ENCODE data around the gene CDX1.

The CDX1 gene

DNA sequence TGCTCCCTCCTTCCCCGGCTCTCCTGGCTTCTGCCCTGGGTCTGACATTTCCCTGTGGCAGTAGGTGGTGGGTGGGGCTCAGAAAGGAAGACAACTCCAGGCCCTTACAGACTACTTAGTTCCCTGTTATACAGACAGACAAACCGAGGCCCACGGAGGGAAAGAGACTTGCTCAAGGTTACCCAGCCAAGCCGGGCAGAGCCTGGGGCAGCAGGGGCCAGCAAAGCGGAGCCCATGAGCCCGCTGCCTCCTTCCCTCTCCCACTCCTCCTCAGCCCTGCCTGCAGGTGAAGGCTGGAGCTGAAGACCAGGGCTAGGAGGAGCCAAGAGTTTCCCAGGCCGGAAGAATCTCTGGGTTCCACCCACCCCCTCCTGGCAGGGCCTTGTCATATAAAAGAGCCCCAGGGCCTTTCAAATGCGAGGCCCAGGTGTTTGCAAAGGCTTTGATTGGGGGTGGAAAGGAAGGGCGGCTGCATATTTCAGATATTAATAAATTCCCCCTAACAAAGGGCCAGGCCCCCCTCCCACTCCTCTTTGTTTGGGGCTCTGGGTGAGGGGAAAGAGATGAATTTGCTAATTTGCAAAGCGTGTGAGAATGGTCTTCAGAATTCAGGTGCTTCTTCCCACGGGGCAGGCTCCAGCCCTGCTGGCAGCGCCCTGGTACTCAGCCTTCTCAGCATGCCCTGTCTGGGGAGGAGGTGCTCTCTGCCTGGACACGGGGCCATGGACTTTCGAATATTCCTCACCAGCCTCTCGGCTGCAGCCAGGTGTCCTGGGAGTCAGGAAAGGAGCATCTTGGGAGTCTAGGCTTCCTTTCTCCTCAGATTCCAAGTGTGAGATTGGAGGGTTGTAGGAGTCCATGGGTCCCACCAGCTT is 44.8 kb downstream of the CDX1 start:
- H3K9ac ChIP-seq (ENCODE audit: low read depth in 1 of 2, low read length in 2 of 2): peak overlapping the region; percentile 44 to 72
- peak overlapping the region; percentile 84 to 88 for H3K27ac ChIP-seq (ENCODE audit: low read depth in 2 of 2, low read length in 2 of 2)
- H3K27me3 ChIP-seq (ENCODE audit: control insufficient read depth in 2 of 2, insufficient read depth in 2 of 2, low read length in 2 of 2): no peaks in the 10 kb centered on the region
- peaks cover 49 to 63% of the 10 kb centered on the region in 2 donors for H3K4me1 ChIP-seq (ENCODE audit: control insufficient read depth in 2 of 2, insufficient read depth in 2 of 2, low read length in 2 of 2)
- no peaks in the 10 kb centered on the region for H3K36me3 ChIP-seq (ENCODE audit: control insufficient read depth in 2 of 2, insufficient read depth in 2 of 2, low read length in 2 of 2)
- peak overlapping the region in 1 of 2 donors; percentile 7 for H3K4me3 ChIP-seq (ENCODE audit: low read length in 2 of 2)
- H3K9me3 ChIP-seq (ENCODE audit: control insufficient read depth in 2 of 2, low read length in 2 of 2): no peaks in the 10 kb centered on the region

DNA sequence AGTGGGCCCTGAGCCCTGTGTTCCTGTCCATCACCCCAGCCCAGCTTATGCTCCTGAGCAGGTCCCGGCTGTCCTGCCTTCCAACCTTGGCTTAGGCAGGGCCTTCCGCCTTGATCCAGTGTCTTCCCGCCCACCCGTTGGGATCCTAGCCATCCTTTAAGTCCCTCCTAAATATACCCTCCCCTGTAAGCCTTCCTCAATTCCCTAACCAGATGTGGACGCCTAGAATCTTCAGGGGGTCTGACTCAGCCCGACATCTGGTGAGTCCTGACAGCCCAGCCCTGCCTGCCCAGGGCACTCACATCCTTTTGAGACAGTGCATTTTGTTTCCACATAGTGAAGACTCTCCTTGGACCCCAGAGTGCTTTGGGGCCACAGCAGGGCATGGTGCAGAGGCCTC is 47.0 kb downstream of the CDX1 start:
- no peak overlapping the region for H3K4me3 ChIP-seq (ENCODE audit: low read length in 2 of 2)
- no peaks in the 10 kb centered on the region for H3K9me3 ChIP-seq (ENCODE audit: control insufficient read depth in 2 of 2, low read length in 2 of 2)
- peaks cover 0 to 5% of the 10 kb centered on the region in 2 donors for H3K27me3 ChIP-seq (ENCODE audit: control insufficient read depth in 2 of 2, insufficient read depth in 2 of 2, low read length in 2 of 2)
- H3K4me1 ChIP-seq (ENCODE audit: control insufficient read depth in 2 of 2, insufficient read depth in 2 of 2, low read length in 2 of 2): peaks cover 65 to 76% of the 10 kb centered on the region in 2 donors
- no peak overlapping the region for H3K27ac ChIP-seq (ENCODE audit: low read depth in 2 of 2, low read length in 2 of 2)
- no peak overlapping the region for H3K9ac ChIP-seq (ENCODE audit: low read depth in 1 of 2, low read length in 2 of 2)
- no peaks in the 10 kb centered on the region for H3K36me3 ChIP-seq (ENCODE audit: control insufficient read depth in 2 of 2, insufficient read depth in 2 of 2, low read length in 2 of 2)

DNA sequence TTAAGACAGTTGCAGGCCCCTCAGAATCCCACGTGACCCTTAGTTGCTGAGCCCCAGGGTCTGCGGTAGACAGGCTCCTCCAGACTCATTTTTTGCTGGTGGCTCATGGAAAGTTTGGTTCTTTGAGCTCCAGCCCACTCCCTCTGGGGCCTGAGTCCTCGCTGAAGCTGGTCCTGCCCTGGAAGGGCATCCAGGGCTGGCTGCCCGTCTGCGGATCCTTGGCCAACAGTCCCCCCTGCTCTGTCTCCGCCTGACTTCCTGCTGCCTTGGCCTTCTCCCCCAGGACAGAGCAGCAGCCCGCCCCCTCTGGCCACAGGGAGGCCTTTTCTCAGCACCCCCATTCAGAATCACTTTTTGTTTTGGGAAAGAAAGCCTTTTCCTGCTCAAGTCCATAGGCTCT is 47.7 kb downstream of the CDX1 start:
- no peak overlapping the region for H3K4me3 ChIP-seq (ENCODE audit: low read length in 2 of 2)
- H3K9me3 ChIP-seq (ENCODE audit: control insufficient read depth in 2 of 2, low read length in 2 of 2): no peaks in the 10 kb centered on the region
- peak overlapping the region in 1 of 2 donors; percentile 23 for H3K27ac ChIP-seq (ENCODE audit: low read depth in 2 of 2, low read length in 2 of 2)
- no peaks in the 10 kb centered on the region for H3K36me3 ChIP-seq (ENCODE audit: control insufficient read depth in 2 of 2, insufficient read depth in 2 of 2, low read length in 2 of 2)
- peaks cover 57 to 68% of the 10 kb centered on the region in 2 donors for H3K4me1 ChIP-seq (ENCODE audit: control insufficient read depth in 2 of 2, insufficient read depth in 2 of 2, low read length in 2 of 2)
- peaks cover 0 to 5% of the 10 kb centered on the region in 2 donors for H3K27me3 ChIP-seq (ENCODE audit: control insufficient read depth in 2 of 2, insufficient read depth in 2 of 2, low read length in 2 of 2)
- H3K9ac ChIP-seq (ENCODE audit: low read depth in 1 of 2, low read length in 2 of 2): no peak overlapping the region

DNA sequence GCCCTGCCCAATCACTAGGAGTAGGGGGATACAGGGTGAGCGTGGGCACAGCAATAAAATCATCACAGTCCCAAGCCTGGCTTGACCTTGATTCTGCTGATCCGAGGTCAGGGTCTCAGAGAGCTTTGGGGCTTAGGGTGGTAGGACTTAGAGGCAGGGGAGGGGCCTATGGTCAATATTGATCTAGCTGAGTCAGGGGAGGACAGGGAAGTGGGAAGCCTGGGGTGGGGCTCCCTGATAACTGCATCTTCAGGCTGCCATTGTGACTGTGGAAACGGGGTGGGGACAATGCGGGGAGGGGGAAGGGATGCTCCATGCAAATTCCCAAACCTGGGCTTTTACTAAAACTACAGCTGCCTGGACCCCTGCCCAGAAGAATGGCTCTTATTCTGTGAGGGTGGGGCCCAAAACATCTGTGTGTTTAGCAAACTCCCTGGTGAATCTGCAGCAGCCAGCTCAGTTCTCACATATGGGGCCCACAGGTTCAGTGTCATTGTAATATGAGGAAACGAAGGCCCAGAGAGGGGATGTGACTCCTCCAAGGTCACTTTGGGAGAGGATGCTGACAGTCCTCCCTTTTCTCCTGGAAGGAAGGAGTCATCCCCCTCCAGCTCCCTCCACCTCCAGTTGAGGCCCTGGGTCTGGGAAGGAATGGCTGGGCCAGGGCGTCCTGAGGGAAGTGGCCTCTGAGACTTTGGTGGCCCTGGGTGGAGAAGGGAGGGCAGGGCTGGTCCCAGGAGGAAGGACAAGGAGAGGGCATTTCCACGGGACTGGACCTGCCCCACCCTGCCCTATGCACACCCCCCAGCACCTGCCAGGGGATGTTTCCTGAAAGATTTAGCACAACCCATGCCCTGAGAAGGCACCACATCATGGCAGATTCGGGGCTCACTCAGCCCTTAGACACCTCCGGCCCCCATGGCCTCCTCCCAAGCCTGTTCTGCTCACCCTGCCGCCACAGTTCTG is 49.7 kb downstream of the CDX1 start:
- peaks cover 0 to 5% of the 10 kb centered on the region in 2 donors for H3K27me3 ChIP-seq (ENCODE audit: control insufficient read depth in 2 of 2, insufficient read depth in 2 of 2, low read length in 2 of 2)
- H3K9ac ChIP-seq (ENCODE audit: low read depth in 1 of 2, low read length in 2 of 2): peak overlapping the region; percentile 51 to 56
- H3K4me3 ChIP-seq (ENCODE audit: low read length in 2 of 2): peak overlapping the region in 1 of 2 donors; percentile 22
- no peaks in the 10 kb centered on the region for H3K9me3 ChIP-seq (ENCODE audit: control insufficient read depth in 2 of 2, low read length in 2 of 2)
- H3K36me3 ChIP-seq (ENCODE audit: control insufficient read depth in 2 of 2, insufficient read depth in 2 of 2, low read length in 2 of 2): no peaks in the 10 kb centered on the region
- H3K4me1 ChIP-seq (ENCODE audit: control insufficient read depth in 2 of 2, insufficient read depth in 2 of 2, low read length in 2 of 2): peaks cover 38 to 49% of the 10 kb centered on the region in 2 donors
- peak overlapping the region; percentile 80 to 83 for H3K27ac ChIP-seq (ENCODE audit: low read depth in 2 of 2, low read length in 2 of 2)

DNA sequence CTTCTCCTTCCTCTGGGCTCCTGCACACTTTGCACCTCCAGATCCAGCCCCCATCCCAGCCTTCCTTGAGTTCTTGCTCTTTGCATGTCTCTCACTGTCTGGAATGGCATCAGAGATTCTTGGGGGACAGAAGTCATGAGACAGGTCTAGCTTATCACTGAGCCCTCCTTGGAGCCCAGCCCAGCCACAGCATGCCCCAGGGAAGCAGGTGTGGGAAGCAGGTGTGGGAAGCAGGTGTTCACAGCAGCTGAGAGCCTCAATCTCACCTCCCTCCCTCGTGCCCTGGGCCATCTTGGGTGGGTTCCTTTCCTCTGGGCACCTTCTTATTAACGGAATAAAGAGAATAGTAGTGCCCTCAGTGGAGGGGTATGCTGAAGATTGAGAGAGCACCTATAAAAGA is 50.5 kb downstream of the CDX1 start:
- Histone ChIP-seq H3K9me3 (ENCODE audit: control insufficient read depth in 2 of 2, low read length in 2 of 2) (no peaks in the 10 kb centered on the region), H3K27ac (ENCODE audit: low read depth in 2 of 2, low read length in 2 of 2) (peak overlapping the region; percentile 80 to 83), H3K9ac (ENCODE audit: low read depth in 1 of 2, low read length in 2 of 2) (peak overlapping the region in 1 of 2 donors; percentile 51), H3K27me3 (ENCODE audit: control insufficient read depth in 2 of 2, insufficient read depth in 2 of 2, low read length in 2 of 2) (peaks cover 0 to 5% of the 10 kb centered on the region in 2 donors), H3K4me3 (ENCODE audit: low read length in 2 of 2) (no peak overlapping the region), H3K4me1 (ENCODE audit: control insufficient read depth in 2 of 2, insufficient read depth in 2 of 2, low read length in 2 of 2) (peaks cover 30 to 41% of the 10 kb centered on the region in 2 donors), H3K36me3 (ENCODE audit: control insufficient read depth in 2 of 2, insufficient read depth in 2 of 2, low read length in 2 of 2) (no peaks in the 10 kb centered on the region)

DNA sequence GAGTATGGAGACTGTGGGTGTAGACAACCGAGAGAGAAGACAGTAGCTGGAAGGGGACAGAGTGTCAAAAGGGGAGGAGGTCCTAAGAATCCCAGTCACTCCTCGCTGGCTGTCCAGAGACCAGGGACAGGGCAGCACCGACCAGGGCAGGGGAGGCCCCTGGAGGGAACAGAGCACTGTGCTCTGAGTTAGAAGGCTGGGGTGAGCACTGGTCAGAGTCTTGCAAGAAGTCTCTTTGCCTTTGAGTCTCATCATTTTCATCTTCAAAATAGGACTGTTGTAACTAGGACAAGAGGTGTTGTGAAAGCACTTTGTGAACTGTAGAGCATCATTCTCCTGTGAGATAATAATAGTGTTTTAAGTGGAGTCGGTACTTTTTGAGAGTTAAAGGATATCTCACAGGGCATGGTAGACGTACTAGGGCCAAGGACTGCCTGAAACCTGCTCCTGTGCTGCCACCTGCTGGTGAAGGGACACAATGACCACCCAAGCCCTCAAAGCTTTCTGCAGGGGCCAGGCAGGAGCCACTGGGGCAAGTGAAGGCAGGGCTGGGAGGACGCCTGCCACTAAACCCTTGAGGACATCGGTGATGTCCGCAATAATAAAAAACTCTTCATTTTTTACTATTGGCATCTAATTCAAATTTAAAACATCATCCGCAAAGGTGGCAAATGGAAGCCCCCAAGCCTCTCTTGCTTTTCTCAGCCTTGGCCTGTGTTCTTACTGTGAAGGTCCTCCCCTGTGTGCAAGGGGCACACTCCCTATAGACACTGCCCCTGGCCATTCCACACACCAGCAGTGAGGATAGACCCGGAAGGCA is 51.5 kb downstream of the CDX1 start:
- Histone ChIP-seq H3K4me1 (ENCODE audit: control insufficient read depth in 2 of 2, insufficient read depth in 2 of 2, low read length in 2 of 2) (peaks cover 28 to 38% of the 10 kb centered on the region in 2 donors), H3K4me3 (ENCODE audit: low read length in 2 of 2) (no peak overlapping the region), H3K27me3 (ENCODE audit: control insufficient read depth in 2 of 2, insufficient read depth in 2 of 2, low read length in 2 of 2) (peaks cover 0 to 5% of the 10 kb centered on the region in 2 donors), H3K36me3 (ENCODE audit: control insufficient read depth in 2 of 2, insufficient read depth in 2 of 2, low read length in 2 of 2) (no peaks in the 10 kb centered on the region), H3K9ac (ENCODE audit: low read depth in 1 of 2, low read length in 2 of 2) (peak overlapping the region; percentile 35 to 51), H3K27ac (ENCODE audit: low read depth in 2 of 2, low read length in 2 of 2) (peak overlapping the region; percentile 10 to 80), H3K9me3 (ENCODE audit: control insufficient read depth in 2 of 2, low read length in 2 of 2) (no peaks in the 10 kb centered on the region)

DNA sequence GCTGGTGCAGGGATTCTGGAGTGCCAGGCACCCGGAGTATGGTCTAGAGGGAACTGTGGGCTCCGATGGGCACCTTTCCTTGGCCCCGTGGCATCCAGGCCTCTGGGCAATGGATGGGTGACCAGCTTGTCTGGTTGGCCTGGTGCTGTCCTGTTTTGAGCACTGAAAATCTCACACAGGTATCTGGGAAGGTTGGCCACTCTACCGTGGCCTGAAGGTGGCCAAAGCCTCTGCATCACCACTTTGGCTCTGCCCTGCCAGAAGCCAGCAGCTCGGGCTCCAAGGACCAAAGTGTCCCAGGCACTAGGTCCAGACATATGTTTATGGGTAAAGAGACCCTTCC is 52.1 kb downstream of the CDX1 start:
- Histone ChIP-seq H3K27me3 (ENCODE audit: control insufficient read depth in 2 of 2, insufficient read depth in 2 of 2, low read length in 2 of 2) (peaks cover 0 to 5% of the 10 kb centered on the region in 2 donors), H3K4me1 (ENCODE audit: control insufficient read depth in 2 of 2, insufficient read depth in 2 of 2, low read length in 2 of 2) (peaks cover 28 to 34% of the 10 kb centered on the region in 2 donors), H3K9ac (ENCODE audit: low read depth in 1 of 2, low read length in 2 of 2) (no peak overlapping the region), H3K9me3 (ENCODE audit: control insufficient read depth in 2 of 2, low read length in 2 of 2) (no peaks in the 10 kb centered on the region), H3K36me3 (ENCODE audit: control insufficient read depth in 2 of 2, insufficient read depth in 2 of 2, low read length in 2 of 2) (no peaks in the 10 kb centered on the region), H3K4me3 (ENCODE audit: low read length in 2 of 2) (no peak overlapping the region), H3K27ac (ENCODE audit: low read depth in 2 of 2, low read length in 2 of 2) (no peak overlapping the region)

DNA sequence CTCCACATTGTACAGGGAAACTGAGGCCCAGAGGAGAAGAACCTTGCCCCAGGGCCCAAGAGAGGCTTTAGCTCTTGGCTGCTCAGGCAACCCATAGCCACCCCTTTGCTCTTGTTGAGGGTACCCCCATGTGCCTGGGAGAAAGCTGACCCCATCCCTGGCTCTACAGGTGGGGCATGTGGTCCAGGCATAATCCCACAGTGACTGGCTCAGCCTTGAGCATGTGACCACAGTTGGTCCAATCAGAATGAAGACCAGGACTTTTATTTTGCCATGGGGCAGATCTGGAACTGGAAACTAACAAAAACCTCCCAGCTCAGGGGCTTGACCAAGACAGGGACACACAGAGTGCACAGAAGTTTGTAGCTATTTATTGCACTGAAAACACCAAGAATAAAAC is 52.6 kb downstream of the CDX1 start:
- no peak overlapping the region for H3K9ac ChIP-seq (ENCODE audit: low read depth in 1 of 2, low read length in 2 of 2)

DNA sequence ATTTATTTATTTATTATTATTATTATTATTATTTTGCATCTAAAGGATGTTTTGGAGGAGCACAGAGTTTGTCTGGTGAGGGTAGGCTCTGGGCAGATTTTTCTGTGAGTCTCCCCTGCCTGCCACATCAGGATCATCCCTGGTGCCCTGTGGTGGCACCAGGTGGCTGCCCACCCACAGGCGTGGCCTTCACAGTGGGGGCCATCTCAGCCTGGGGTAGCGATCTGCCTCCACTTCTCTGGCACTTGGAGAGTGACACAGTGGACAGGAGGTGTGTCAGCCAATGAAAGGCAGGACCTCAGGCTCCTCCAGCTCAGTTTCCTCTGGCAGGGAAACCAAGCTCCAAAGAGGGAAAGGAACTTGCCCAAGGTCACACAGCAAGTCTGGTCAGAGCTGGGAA is 53.3 kb downstream of the CDX1 start:
- Histone ChIP-seq H3K4me1 (ENCODE audit: control insufficient read depth in 2 of 2, insufficient read depth in 2 of 2, low read length in 2 of 2) (peaks cover 28 to 31% of the 10 kb centered on the region in 2 donors), H3K27me3 (ENCODE audit: control insufficient read depth in 2 of 2, insufficient read depth in 2 of 2, low read length in 2 of 2) (peaks cover 0 to 5% of the 10 kb centered on the region in 2 donors), H3K4me3 (ENCODE audit: low read length in 2 of 2) (no peak overlapping the region), H3K9me3 (ENCODE audit: control insufficient read depth in 2 of 2, low read length in 2 of 2) (no peaks in the 10 kb centered on the region), H3K27ac (ENCODE audit: low read depth in 2 of 2, low read length in 2 of 2) (no peak overlapping the region), H3K36me3 (ENCODE audit: control insufficient read depth in 2 of 2, insufficient read depth in 2 of 2, low read length in 2 of 2) (no peaks in the 10 kb centered on the region), H3K9ac (ENCODE audit: low read depth in 1 of 2, low read length in 2 of 2) (no peak overlapping the region)

More for the DNA sequence above, 52.6 kb downstream of the CDX1 start:
- Histone ChIP-seq H3K27ac (ENCODE audit: low read depth in 2 of 2, low read length in 2 of 2) (no peak overlapping the region), H3K4me3 (ENCODE audit: low read length in 2 of 2) (no peak overlapping the region), H3K4me1 (ENCODE audit: control insufficient read depth in 2 of 2, insufficient read depth in 2 of 2, low read length in 2 of 2) (peaks cover 28 to 31% of the 10 kb centered on the region in 2 donors), H3K27me3 (ENCODE audit: control insufficient read depth in 2 of 2, insufficient read depth in 2 of 2, low read length in 2 of 2) (peaks cover 0 to 5% of the 10 kb centered on the region in 2 donors), H3K9me3 (ENCODE audit: control insufficient read depth in 2 of 2, low read length in 2 of 2) (no peaks in the 10 kb centered on the region), H3K36me3 (ENCODE audit: control insufficient read depth in 2 of 2, insufficient read depth in 2 of 2, low read length in 2 of 2) (no peaks in the 10 kb centered on the region)

All from mucosa of rectum (tissue), 2 donors.